Thyroid gland (tissue), 4 donors: ENCODE measurements around the gene RSPRY1.

Experiments
- POLR2A ChIP-seq, 2 donors: fragments of 450-650 bp; IDR thresholded peaks; one replicate each; pipeline ENCODE4 v1.6.1; 2017; ENCODE audit warnings: antibody characterized with exemption in 2 of 2, mild to moderate bottlenecking in 2 of 2, moderate library complexity in 1 of 2
- TF ChIP-seq, protein P1 (sequence below), 6 experiments: fragments of 200-600 bp in 3 of 6; fragments of 450-650 bp in 3 of 6; sonication (generic) in 3 of 6; IDR thresholded peaks; one replicate each; pipeline ENCODE4 v1.5.1; 2016 to 2019; ENCODE audit warnings: antibody characterized with exemption in 6 of 6, mild to moderate bottlenecking in 2 of 6, inconsistent platforms in 1 of 6, moderate library complexity in 1 of 6

DNA sequence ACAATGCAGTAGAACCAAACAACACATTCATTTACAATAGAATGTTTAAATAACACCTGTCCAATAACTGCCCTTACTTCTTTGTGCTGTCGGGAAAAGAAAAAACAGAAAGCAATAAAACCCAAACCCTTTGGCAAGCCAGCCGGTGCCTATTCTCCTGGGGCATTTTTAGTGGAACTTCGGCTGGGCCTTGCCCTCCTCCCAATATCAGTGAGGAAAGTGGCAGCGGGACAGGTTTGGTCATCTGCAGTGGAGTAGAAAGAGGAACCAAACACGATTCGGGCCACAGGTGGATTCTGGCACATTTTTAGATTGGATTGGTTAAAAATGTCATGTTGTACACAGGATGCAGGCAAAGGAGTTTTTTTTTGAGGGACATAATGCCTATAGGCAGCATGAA, 32.3 kb upstream of the RSPRY1 start:
- TF ChIP-seq, protein P1, sequence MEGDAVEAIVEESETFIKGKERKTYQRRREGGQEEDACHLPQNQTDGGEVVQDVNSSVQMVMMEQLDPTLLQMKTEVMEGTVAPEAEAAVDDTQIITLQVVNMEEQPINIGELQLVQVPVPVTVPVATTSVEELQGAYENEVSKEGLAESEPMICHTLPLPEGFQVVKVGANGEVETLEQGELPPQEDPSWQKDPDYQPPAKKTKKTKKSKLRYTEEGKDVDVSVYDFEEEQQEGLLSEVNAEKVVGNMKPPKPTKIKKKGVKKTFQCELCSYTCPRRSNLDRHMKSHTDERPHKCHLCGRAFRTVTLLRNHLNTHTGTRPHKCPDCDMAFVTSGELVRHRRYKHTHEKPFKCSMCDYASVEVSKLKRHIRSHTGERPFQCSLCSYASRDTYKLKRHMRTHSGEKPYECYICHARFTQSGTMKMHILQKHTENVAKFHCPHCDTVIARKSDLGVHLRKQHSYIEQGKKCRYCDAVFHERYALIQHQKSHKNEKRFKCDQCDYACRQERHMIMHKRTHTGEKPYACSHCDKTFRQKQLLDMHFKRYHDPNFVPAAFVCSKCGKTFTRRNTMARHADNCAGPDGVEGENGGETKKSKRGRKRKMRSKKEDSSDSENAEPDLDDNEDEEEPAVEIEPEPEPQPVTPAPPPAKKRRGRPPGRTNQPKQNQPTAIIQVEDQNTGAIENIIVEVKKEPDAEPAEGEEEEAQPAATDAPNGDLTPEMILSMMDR (IDR thresholded peaks at IDR 0.05) = no peak
- no peak for TF ChIP-seq POLR2A (IDR thresholded peaks at IDR 0.05)
